HEK293 (cell line): ENCODE data around the gene SDHAF1.

Source experiments
- CTCF ChIP-seq: fragments of 450-650 bp; formaldehyde crosslinking; IDR thresholded peaks from 2 replicates; pipeline ENCODE4 v1.5.1; 2016; ENCODE audit warnings: missing biosample characterization, missing genetic modification characterization
- HOXA7 ChIP-seq: sonication (generic); formaldehyde crosslinking; IDR thresholded peaks from 2 replicates; pipeline ENCODE4 v1.8.1; 2022; ENCODE audit warnings: missing genetic modification reagents, borderline replicate concordance
- KLF9 ChIP-seq: fragments of 450-650 bp; formaldehyde crosslinking; IDR thresholded peaks from 2 replicates; pipeline ENCODE4 v1.5.1; 2016; ENCODE audit warnings: missing biosample characterization, missing genetic modification characterization, low read depth
- SALL2 ChIP-seq: fragments of 450-650 bp; formaldehyde crosslinking; IDR thresholded peaks from 2 replicates; pipeline ENCODE4 v1.5.0; 2017; ENCODE audit warnings: missing biosample characterization, mild to moderate bottlenecking, missing genetic modification characterization, borderline replicate concordance
- YY1 ChIP-seq: fragments of 450-650 bp; formaldehyde crosslinking; IDR thresholded peaks from 2 replicates; pipeline ENCODE4 v1.5.1; 2018; ENCODE audit warnings: missing biosample characterization, missing genetic modification characterization
- ZBTB8A ChIP-seq: fragments of 450-650 bp; formaldehyde crosslinking; IDR thresholded peaks from 2 replicates; pipeline ENCODE4 v1.5.1; 2016; ENCODE audit warnings: missing biosample characterization, missing genetic modification characterization
- ZNF140 ChIP-seq: fragments of 450-650 bp; formaldehyde crosslinking; IDR thresholded peaks from 2 replicates; pipeline ENCODE4 v1.5.1; 2016; ENCODE audit warnings: missing biosample characterization, missing genetic modification characterization
- ZNF146 ChIP-seq: fragments of 450-650 bp; formaldehyde crosslinking; IDR thresholded peaks from 2 replicates; pipeline ENCODE4 v1.5.1; 2016; ENCODE audit warnings: missing biosample characterization, missing genetic modification characterization
- ZNF18 ChIP-seq: fragments of 450-650 bp; formaldehyde crosslinking; IDR thresholded peaks from 2 replicates; pipeline ENCODE4 v1.5.1; 2016; ENCODE audit warnings: missing biosample characterization, missing genetic modification characterization
- ZNF211 ChIP-seq: fragments of 450-650 bp; formaldehyde crosslinking; IDR thresholded peaks from 2 replicates; pipeline ENCODE4 v1.5.1; 2016; ENCODE audit warnings: low read depth, missing biosample characterization, missing genetic modification characterization
- ZNF274 ChIP-seq, 2 experiments: fragments of 200-500 bp in 1 of 2; fragments of 450-650 bp in 1 of 2; sonication (Bioruptor generic) in 1 of 2; formaldehyde crosslinking in 1 of 2; IDR thresholded peaks; 2 replicates each; pipeline versions ENCODE4 v1.5.1 to v1.6.1; 2014 to 2016; ENCODE audit warnings: borderline replicate concordance in 1 of 2, inconsistent platforms in 1 of 2, low read length in 1 of 2, missing biosample characterization in 1 of 2, missing genetic modification characterization in 1 of 2
- TF ChIP-seq, protein P1 (sequence below): fragments of 450-650 bp; formaldehyde crosslinking; conservative IDR thresholded peaks from 2 replicates; pipeline ENCODE4 v1.5.1; 2016; ENCODE audit warnings: low read depth, missing biosample characterization, missing genetic modification characterization
- TF ChIP-seq, protein P2 (sequence below): fragments of 450-650 bp; formaldehyde crosslinking; IDR thresholded peaks from 2 replicates; pipeline ENCODE4 v1.5.1; 2016; ENCODE audit warnings: missing biosample characterization, missing genetic modification characterization

DNA sequence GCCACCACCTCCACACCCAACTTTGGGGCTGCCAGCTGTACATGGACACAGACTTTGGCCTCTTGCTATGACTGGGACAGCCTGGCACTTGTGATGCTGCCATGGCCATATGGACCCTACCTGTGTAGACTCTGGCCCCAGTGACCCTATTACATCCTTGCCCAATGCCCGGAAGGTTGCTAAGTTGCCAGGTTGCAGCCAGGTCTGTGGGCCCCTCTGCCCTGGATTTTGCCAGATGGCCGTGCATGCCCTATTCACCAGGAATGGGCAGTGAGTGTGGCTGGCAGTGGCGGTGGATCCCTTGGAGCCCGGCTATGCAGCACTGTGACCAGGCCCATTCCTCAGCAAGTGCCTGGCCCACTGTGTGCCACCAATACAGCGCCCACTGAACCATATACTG is 8.9 kb upstream of the SDHAF1 start:
- TF ChIP-seq CTCF (tag by site-specific recombination): no peak
- TF ChIP-seq ZBTB8A: no peak
- TF ChIP-seq HOXA7 (CRISPR knock-in tag): no peak
- TF ChIP-seq ZNF146 (tag by site-specific recombination): no peak
- TF ChIP-seq ZNF18 (tag by site-specific recombination): no peak
- TF ChIP-seq ZNF211 (tag by site-specific recombination): no peak
- TF ChIP-seq, protein P1, sequence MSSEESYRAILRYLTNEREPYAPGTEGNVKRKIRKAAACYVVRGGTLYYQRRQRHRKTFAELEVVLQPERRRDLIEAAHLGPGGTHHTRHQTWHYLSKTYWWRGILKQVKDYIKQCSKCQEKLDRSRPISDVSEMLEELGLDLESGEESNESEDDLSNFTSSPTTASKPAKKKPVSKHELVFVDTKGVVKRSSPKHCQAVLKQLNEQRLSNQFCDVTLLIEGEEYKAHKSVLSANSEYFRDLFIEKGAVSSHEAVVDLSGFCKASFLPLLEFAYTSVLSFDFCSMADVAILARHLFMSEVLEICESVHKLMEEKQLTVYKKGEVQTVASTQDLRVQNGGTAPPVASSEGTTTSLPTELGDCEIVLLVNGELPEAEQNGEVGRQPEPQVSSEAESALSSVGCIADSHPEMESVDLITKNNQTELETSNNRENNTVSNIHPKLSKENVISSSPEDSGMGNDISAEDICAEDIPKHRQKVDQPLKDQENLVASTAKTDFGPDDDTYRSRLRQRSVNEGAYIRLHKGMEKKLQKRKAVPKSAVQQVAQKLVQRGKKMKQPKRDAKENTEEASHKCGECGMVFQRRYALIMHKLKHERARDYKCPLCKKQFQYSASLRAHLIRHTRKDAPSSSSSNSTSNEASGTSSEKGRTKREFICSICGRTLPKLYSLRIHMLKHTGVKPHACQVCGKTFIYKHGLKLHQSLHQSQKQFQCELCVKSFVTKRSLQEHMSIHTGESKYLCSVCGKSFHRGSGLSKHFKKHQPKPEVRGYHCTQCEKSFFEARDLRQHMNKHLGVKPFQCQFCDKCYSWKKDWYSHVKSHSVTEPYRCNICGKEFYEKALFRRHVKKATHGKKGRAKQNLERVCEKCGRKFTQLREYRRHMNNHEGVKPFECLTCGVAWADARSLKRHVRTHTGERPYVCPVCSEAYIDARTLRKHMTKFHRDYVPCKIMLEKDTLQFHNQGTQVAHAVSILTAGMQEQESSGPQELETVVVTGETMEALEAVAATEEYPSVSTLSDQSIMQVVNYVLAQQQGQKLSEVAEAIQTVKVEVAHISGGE (tag by site-specific recombination): no peak
- TF ChIP-seq ZNF140 (tag by site-specific recombination): no peak
- TF ChIP-seq, protein P2, sequence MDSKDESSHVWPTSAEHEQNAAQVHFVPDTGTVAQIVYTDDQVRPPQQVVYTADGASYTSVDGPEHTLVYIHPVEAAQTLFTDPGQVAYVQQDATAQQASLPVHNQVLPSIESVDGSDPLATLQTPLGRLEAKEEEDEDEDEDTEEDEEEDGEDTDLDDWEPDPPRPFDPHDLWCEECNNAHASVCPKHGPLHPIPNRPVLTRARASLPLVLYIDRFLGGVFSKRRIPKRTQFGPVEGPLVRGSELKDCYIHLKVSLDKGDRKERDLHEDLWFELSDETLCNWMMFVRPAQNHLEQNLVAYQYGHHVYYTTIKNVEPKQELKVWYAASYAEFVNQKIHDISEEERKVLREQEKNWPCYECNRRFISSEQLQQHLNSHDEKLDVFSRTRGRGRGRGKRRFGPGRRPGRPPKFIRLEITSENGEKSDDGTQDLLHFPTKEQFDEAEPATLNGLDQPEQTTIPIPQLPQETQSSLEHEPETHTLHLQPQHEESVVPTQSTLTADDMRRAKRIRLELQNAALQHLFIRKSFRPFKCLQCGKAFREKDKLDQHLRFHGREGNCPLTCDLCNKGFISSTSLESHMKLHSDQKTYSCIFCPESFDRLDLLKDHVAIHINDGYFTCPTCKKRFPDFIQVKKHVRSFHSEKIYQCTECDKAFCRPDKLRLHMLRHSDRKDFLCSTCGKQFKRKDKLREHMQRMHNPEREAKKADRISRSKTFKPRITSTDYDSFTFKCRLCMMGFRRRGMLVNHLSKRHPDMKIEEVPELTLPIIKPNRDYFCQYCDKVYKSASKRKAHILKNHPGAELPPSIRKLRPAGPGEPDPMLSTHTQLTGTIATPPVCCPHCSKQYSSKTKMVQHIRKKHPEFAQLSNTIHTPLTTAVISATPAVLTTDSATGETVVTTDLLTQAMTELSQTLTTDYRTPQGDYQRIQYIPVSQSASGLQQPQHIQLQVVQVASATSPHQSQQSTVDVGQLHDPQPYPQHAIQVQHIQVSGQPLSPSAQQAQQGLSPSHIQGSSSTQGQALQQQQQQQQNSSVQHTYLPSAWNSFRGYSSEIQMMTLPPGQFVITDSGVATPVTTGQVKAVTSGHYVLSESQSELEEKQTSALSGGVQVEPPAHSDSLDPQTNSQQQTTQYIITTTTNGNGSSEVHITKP (tag by site-specific recombination): no peak
- no peak for TF ChIP-seq SALL2
- TF ChIP-seq ZNF274 (IDR thresholded peaks at IDR 0.05; ENCODE audit: low read length): no peak
- no peak for TF ChIP-seq ZNF274 (tag by site-specific recombination; IDR thresholded peaks at IDR 0.05; ENCODE audit: borderline replicate concordance)
- no peak for TF ChIP-seq YY1 (tag by site-specific recombination)
- no peak for TF ChIP-seq KLF9 (tag by site-specific recombination)
